Neuronal stem cell (in vitro differentiated cells): ENCODE measurements around the gene RNF175.

ENCODE experiments used
- DNase-seq: peaks from one replicate; pipeline ENCODE4 v3.0.0-alpha.2; 2013; ENCODE audit warnings: low spot score
- H2AFZ ChIP-seq: one replicate; pipeline ENCODE4 v1.6.1; 2013; ENCODE audit warnings: mild to moderate bottlenecking, low read length, inconsistent platforms
- H2AK5ac ChIP-seq: 2 replicates; pipeline ENCODE4 v1.6.1; 2013; ENCODE audit warnings: low read depth, mild to moderate bottlenecking, inconsistent platforms, low read length, moderate library complexity, mixed read lengths
- H2BK120ac ChIP-seq: 2 replicates; pipeline ENCODE4 v1.6.1; 2013; ENCODE audit warnings: low read depth, mild to moderate bottlenecking, inconsistent platforms, low read length, moderate library complexity, mixed read lengths
- H2BK12ac ChIP-seq: one replicate; pipeline ENCODE4 v1.6.1; 2013; ENCODE audit warnings: low read length, inconsistent platforms
- H2BK15ac ChIP-seq: 2 replicates; pipeline ENCODE4 v1.6.1; 2013; ENCODE audit warnings: mild to moderate bottlenecking, low read length, inconsistent platforms, mixed read lengths
- H2BK5ac ChIP-seq: one replicate; pipeline ENCODE4 v1.6.1; 2013; ENCODE audit warnings: inconsistent platforms, mild to moderate bottlenecking, low read length, moderate library complexity
- H3K14ac ChIP-seq: one replicate; pipeline ENCODE4 v1.6.1; 2013; ENCODE audit warnings: low read length, inconsistent platforms
- H3K18ac ChIP-seq: 2 replicates; pipeline ENCODE4 v1.6.1; 2013; ENCODE audit warnings: low read length, inconsistent platforms
- H3K23ac ChIP-seq: 2 replicates; pipeline ENCODE4 v1.6.1; 2013; ENCODE audit warnings: low read depth, mild to moderate bottlenecking, mixed read lengths, low read length, inconsistent platforms; ENCODE audit not compliant: poor library complexity
- H3K27ac ChIP-seq: replicated peaks from 3 replicates; pipeline ENCODE4 v1.5.1; 2013; ENCODE audit warnings: low read length, inconsistent platforms
- H3K27me3 ChIP-seq, 3 experiments: 2 replicates each; pipeline ENCODE4 v1.6.1; 2013; ENCODE audit warnings: low read length in 3 of 3, mild to moderate bottlenecking in 2 of 3, inconsistent platforms in 1 of 3, low read depth in 1 of 3, mixed read lengths in 1 of 3, moderate library complexity in 1 of 3; ENCODE audit not compliant: control insufficient read depth in 3 of 3, insufficient read depth in 3 of 3
- H3K36me3 ChIP-seq, 2 donors: replicated peaks in 1 of 2; 2 replicates each; pipeline ENCODE4 v1.6.1; 2013; ENCODE audit warnings: low read length in 2 of 2; ENCODE audit not compliant: control insufficient read depth in 2 of 2, insufficient read depth in 2 of 2
- H3K4ac ChIP-seq: 2 replicates; pipeline ENCODE4 v1.6.1; 2013; ENCODE audit warnings: inconsistent platforms, mild to moderate bottlenecking, low read length, moderate library complexity
- H3K4me1 ChIP-seq, 2 donors: 1 replicate in 1 of 2; 2 replicates in 1 of 2; pipeline ENCODE4 v1.6.1; 2013; ENCODE audit warnings: low read length in 2 of 2, low read depth in 1 of 2; ENCODE audit not compliant: control insufficient read depth in 2 of 2, insufficient read depth in 1 of 2
- H3K4me2 ChIP-seq: one replicate; pipeline ENCODE4 v1.6.1; 2013; ENCODE audit warnings: mild to moderate bottlenecking, low read length, inconsistent platforms; ENCODE audit not compliant: insufficient read depth, poor library complexity, severe bottlenecking
- H3K4me3 ChIP-seq, 2 donors: 2 replicates each; pipeline ENCODE4 v1.5.1; 2013; ENCODE audit warnings: low read length in 2 of 2, mild to moderate bottlenecking in 2 of 2, inconsistent platforms in 1 of 2, moderate library complexity in 1 of 2
- H3K79me1 ChIP-seq: one replicate; pipeline ENCODE4 v1.6.1; 2013; ENCODE audit warnings: low read depth, mild to moderate bottlenecking, inconsistent platforms, low read length, moderate library complexity
- H3K9ac ChIP-seq: one replicate; pipeline ENCODE4 v1.6.1; 2013; ENCODE audit warnings: mild to moderate bottlenecking, low read depth, low read length, inconsistent platforms; ENCODE audit not compliant: poor library complexity
- H3K9me3 ChIP-seq, 2 donors: replicated peaks in 1 of 2; 2 replicates each; pipeline versions ENCODE3 to v1.6.1; 2013; ENCODE audit warnings: low read length in 2 of 2, mild to moderate bottlenecking in 2 of 2, inconsistent platforms in 1 of 2, low read depth in 1 of 2, mixed read lengths in 1 of 2, moderate library complexity in 1 of 2; ENCODE audit not compliant: control insufficient read depth in 2 of 2, insufficient read depth in 1 of 2
- H4K8ac ChIP-seq: one replicate; pipeline ENCODE4 v1.6.1; 2013; ENCODE audit warnings: low read depth, mild to moderate bottlenecking, inconsistent platforms, low read length, moderate library complexity
- H4K91ac ChIP-seq: one replicate; pipeline ENCODE4 v1.6.1; 2013; ENCODE audit warnings: low read length, low read depth, mild to moderate bottlenecking, inconsistent platforms; ENCODE audit not compliant: poor library complexity
- WGBS, 2 donors: extraction: QIAGEN DNeasy Blood & Tissue Kit; methylation state at CpG; one replicate each; pipeline ENCODE4 v1.1.7; 2013; ENCODE audit warnings: missing lambda C conversion rate in 2 of 2, mixed read lengths in 1 of 2; ENCODE audit not compliant: insufficient read length in 2 of 2, insufficient replicate concordance in 1 of 2; ENCODE audit errors: extremely low coverage in 2 of 2; 5-methylcytosine and 5-hydroxymethylcytosine counted together

RNF175 gene

GRCh38 chr4:153804722-153805121 lies 44.9 kb upstream of the RNF175 start:
- WGBS, 2 donors: no CpG with 5 or more reads among the region's 3 CpGs

DNA sequence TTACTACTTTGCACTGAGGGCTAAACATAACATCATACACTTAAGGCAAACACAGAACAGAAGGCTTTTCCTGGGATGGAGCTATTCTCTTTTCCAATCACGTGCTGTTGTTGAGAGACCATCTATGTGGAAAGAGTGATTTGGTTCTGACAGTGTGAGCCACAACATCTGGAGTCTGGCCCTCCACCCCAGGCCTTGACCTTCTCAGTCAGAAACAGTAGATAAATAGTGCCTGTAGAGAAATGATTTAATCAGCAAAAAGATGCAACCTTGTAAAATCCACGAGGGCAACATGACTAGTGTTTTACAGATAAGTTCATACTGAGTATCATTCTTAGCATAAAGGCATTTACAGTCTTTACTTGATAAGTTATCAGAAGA lies 39.9 kb upstream of the RNF175 start:
- H2AFZ ChIP-seq: no peak overlapping the region
- no peak overlapping the region for H2BK120ac ChIP-seq
- no peak for DNase-seq
- no peak overlapping the region for H3K27ac ChIP-seq
- no peak overlapping the region for H3K23ac ChIP-seq
- H3K18ac ChIP-seq: no peak overlapping the region
- no peak overlapping the region for H4K8ac ChIP-seq
- no peak overlapping the region for H4K91ac ChIP-seq
- WGBS, 2 donors: no CpG with 5 or more reads among the region's 2 CpGs
- H3K14ac ChIP-seq: no peak overlapping the region
- no peak overlapping the region for H2BK15ac ChIP-seq
- peaks cover 3 to 8% of the 10 kb centered on the region in 2 donors for H3K4me1 ChIP-seq
- no peak overlapping the region for H2BK12ac ChIP-seq
- no peaks in the 10 kb centered on the region for H3K79me1 ChIP-seq
- H3K9ac ChIP-seq: no peak overlapping the region
- H2BK5ac ChIP-seq: no peak overlapping the region
- H2AK5ac ChIP-seq: no peak overlapping the region
- no peaks in the 10 kb centered on the region for H3K27me3 ChIP-seq
- H3K36me3 ChIP-seq: no peaks in the 10 kb centered on the region
- no peak overlapping the region for H3K4ac ChIP-seq
- H3K4me2 ChIP-seq: no peak overlapping the region
- H3K9me3 ChIP-seq: peaks cover 0 to 1% of the 10 kb centered on the region in 2 donors
- no peak overlapping the region for H3K4me3 ChIP-seq

More at GRCh38 chr4:153804722-153805121, 44.9 kb upstream of the RNF175 start:
- H3K27me3 ChIP-seq: no peaks in the 10 kb centered on the region
- peaks cover 4 to 6% of the 10 kb centered on the region in 2 donors for H3K9me3 ChIP-seq
- H2BK15ac ChIP-seq: no peak overlapping the region
- no peak overlapping the region for H3K23ac ChIP-seq
- DNase-seq: no peak
- H3K14ac ChIP-seq: no peak overlapping the region
- no peaks in the 10 kb centered on the region for H3K79me1 ChIP-seq
- peaks cover 2 to 4% of the 10 kb centered on the region in 2 donors for H3K4me1 ChIP-seq
- no peak overlapping the region for H3K4ac ChIP-seq
- no peak overlapping the region for H3K9ac ChIP-seq
- no peak overlapping the region for H2AK5ac ChIP-seq
- H3K27ac ChIP-seq: no peak overlapping the region
- H3K4me3 ChIP-seq: no peak overlapping the region
- H2BK120ac ChIP-seq: no peak overlapping the region
- H4K91ac ChIP-seq: no peak overlapping the region
- H3K36me3 ChIP-seq: no peaks in the 10 kb centered on the region
- no peak overlapping the region for H4K8ac ChIP-seq
- no peak overlapping the region for H3K4me2 ChIP-seq
- no peak overlapping the region for H3K18ac ChIP-seq
- H2AFZ ChIP-seq: no peak overlapping the region
- no peak overlapping the region for H2BK5ac ChIP-seq
- no peak overlapping the region for H2BK12ac ChIP-seq

DNA sequence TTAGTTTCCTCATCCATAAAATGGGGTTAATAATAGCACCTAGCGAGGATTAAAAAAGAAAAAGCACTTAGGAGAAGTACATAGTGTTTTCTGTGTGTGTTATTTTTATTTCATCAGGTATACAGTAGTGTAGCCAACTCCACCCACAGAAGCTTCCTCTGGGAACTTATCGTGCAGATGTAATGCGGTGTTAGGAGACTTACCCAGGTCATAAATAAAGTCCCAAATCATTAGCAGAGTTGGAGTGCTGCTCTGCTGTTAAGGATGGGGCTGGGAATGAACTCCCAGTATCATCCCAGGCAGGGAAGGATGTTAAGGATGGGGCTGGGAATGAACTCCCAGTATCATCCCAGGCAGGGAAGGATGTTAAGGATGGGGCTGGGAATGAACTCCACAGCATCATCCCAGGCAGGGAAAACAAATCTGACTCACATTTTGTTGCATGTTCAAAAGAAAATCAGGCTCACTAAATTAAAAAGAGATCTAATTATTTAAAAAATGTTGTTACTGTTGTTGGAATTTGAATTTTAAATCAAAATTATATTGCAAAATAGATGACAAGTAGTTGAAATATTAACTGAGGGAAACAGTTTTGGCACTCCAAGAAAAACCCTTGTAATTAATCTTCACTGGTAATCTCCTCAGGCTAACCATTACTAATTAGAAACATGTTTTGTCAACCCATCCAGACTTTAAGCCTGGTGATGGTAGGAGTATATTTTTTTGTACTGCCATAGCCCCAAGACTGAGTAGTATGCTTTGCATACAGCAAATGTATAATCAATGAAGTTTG lies 39.3 kb upstream of the RNF175 start:
- Histone ChIP-seq H3K9ac (no peak overlapping the region), H4K91ac (no peak overlapping the region), H3K27me3 (no peaks in the 10 kb centered on the region), H2AK5ac (no peak overlapping the region), H2AFZ (no peak overlapping the region), H4K8ac (no peak overlapping the region), H3K79me1 (no peaks in the 10 kb centered on the region), H2BK15ac (no peak overlapping the region), H3K36me3 (no peaks in the 10 kb centered on the region), H2BK5ac (no peak overlapping the region), H3K18ac (no peak overlapping the region), H2BK120ac (no peak overlapping the region), H3K4ac (no peak overlapping the region), H3K4me3 (no peak overlapping the region), H3K23ac (no peak overlapping the region), H3K14ac (no peak overlapping the region), H3K4me2 (no peak overlapping the region), H3K27ac (no peak overlapping the region), H3K9me3 (no peaks in the 10 kb centered on the region), H2BK12ac (no peak overlapping the region), H3K4me1 (peaks cover 5 to 7% of the 10 kb centered on the region in 2 donors)
- DNase-seq: no peak
- no CpG with 5 or more reads among the region's 3 CpGs for WGBS, 2 donors

DNA sequence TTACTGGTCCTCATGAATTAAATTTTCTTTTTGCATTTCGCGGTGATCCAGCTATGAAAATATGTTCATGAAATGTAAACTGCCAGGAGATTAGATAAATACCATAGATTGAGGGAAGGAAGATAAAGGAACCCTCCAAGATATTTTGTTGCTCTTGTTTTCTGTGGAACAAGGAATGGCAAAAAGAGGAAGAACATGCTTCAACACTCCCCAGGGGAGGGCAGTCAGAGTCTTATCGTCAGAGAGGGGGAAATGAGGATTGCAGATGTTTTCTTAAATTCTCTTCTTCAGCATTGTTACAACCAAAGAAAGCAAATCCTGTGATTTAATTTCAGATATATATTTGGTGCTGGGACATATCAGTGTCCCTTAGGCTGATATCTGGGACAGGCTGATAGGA lies 38.6 kb upstream of the RNF175 start:
- Histone ChIP-seq H3K9me3 (peaks cover 0 to 5% of the 10 kb centered on the region in 2 donors), H3K4me1 (peaks cover 7 to 9% of the 10 kb centered on the region in 2 donors), H2BK12ac (no peak overlapping the region), H3K4me3 (no peak overlapping the region), H3K9ac (no peak overlapping the region), H2BK5ac (no peak overlapping the region), H2BK120ac (no peak overlapping the region), H3K23ac (no peak overlapping the region), H3K4ac (no peak overlapping the region), H3K27ac (no peak overlapping the region), H3K18ac (no peak overlapping the region), H2AFZ (no peak overlapping the region), H4K8ac (no peak overlapping the region), H4K91ac (no peak overlapping the region), H2BK15ac (no peak overlapping the region), H3K36me3 (no peaks in the 10 kb centered on the region), H2AK5ac (no peak overlapping the region), H3K14ac (no peak overlapping the region), H3K27me3 (no peaks in the 10 kb centered on the region), H3K4me2 (no peak overlapping the region), H3K79me1 (no peaks in the 10 kb centered on the region)
- WGBS, 2 donors: no CpG with 5 or more reads among the region's 3 CpGs
- no peak for DNase-seq
